Stimulated activated CD4-positive, alpha-beta T cell treated with anti-CD3 and anti-CD28 coated beads, Interleukin-4, amount 100 ng/mL, for 24 hours (primary cell): Measurements from ENCODE around the gene PACS1.
"Not testable (repeated sequence)": the region's sequence is repeated elsewhere in the genome, so short reads cannot be mapped to it uniquely, and the experiment has no call there.

Experiments used
- DNase-seq: peaks from one replicate; pipeline ENCODE4 v3.0.0-alpha.2; 2020

The PACS1 gene

GRCh38 chr11:66230156-66230555 is 160.1 kb downstream of the PACS1 start:
- no peak for DNase-seq

DNA sequence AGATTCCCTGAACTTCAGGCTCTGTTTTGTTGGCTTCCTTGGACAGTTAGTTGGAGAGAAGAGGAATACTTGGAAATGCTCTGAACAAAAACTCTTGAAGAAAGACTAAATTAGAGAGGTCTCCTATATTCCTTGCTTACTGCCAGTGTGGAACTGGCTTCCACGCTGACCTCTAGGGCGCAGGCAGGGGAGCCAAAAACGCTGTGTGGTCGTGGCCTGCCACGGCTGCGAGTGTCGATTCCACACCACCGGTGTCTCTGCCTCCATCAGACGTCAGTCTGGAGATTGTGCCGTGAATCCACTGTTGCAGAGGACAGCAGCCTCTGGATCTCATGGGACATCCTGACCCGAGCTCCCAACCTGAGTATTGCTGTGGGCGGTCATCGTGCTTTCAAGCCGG is 160.9 kb downstream of the PACS1 start:
- DNase-seq, result no peak

DNA sequence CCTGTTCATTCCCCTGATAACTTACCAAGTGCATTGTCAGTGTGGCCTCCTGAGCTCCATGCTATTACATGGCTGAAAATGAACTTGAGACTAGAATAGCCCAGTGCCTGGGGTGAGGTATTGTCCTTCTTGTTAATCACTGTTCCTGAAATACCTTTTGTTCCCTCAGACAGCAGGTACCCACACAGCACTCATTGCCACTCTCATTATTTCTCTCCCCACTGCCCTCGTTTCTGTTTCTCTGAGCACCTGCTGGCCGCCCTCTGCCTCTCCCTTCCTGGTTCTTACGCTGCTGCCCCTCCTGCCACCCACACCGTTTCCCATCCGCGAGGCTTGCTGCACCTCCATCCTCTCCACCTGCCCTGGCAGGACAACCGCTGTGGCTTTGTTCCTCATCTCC is 161.5 kb downstream of the PACS1 start:
- no peak for DNase-seq

GRCh38 chr11:66232769-66233168 is 162.7 kb downstream of the PACS1 start:
- no peak for DNase-seq

- no peak for DNase-seq
These were observed 163.2 kb downstream of the PACS1 start for GRCh38 chr11:66233301-66233700.

GRCh38 chr11:66235141-66235540 is 165.1 kb downstream of the PACS1 start:
- DNase-seq, result no peak

DNA sequence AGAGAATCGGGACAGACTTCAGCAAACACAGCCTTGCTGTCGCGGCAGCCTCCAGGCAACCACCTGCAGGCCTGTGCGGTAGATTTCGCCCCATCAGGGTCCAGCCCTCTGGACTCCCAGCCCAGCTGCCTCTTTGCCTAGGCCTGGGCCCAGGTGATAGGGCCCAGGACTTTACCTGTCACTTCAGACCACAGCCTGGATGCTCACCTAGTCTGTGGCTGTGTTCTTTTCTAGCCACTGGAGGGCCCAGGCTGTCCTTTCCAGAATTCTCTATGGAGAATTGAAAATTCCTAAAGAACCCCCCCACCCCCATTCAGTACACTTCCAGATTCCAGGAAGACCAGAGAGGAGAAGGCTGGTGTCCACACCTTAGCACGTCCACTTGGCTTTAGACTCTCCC is 167.8 kb downstream of the PACS1 start:
- no peak for DNase-seq

DNA sequence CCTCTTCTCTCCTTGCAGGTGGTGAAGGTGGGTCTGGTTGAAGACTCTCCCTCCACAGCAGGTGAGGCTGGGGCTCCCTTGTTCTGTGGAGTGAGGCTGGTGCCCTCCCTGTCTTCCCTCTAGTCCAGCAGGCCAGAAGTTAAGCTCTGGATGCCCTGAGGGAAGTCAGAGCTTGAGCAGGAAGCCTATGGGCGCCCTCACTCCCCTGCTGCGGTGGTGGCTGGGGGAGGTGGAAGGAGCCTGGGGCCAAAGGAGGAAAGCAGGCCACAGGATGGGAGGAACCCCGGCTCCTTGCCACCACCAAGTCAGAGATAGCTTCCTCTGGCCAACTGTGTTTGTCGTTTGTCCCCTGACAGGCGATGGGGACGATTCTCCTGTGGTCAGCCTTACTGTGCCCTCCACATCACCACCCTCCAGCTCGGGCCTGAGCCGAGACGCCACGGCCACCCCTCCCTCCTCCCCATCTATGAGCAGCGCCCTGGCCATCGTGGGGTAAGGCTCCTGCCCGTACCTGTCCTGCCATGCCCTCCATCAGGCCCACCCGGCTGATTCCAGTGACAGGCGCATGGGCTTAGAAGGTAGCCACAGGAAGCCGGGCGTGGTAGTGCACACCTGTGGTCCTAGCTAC is 168.8 kb downstream of the PACS1 start:
- no peak for DNase-seq

DNA sequence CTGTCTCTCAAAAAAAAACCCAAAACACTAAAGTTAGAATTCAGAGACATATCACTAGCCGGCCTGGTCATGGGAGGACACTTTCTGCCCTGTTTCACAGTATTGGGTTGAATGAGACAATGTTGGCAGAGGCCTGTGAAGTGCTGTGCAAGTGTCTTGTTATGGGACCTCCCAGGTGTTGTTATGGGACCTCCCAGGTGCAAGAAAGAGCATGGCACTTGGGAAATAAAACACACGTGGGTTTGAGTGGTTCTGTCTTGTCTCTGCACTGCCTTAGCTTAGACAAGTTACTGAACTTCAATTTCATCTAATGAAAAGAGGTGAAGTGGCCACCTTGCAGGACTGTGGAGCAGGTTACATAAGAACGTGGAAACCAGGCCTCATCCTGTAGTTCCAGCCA is 169.4 kb downstream of the PACS1 start:
- DNase-seq, result no peak

GRCh38 chr11:66239998-66240780 is 170.1 kb downstream of the PACS1 start:
- no peak for DNase-seq

DNA sequence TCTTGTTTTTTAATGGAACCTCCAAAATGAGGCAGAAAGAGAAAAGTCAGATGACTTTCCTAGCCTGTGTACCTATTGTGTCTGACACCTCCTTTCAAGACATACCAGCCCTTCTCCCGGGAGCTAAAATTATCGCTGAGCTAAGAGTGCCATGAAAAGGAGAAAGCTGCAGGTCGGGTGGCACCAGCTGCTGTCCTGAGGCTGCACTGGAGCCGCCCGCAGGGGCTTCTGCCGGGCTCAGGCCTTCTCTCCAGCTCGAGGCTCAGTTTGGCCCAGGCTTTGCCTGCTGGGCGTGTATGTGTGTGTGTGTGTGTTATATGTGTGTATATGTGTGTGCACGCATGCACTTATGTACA is 170.7 kb downstream of the PACS1 start:
- no peak for DNase-seq

- no peak for DNase-seq
These were observed 172.2 kb downstream of the PACS1 start for GRCh38 chr11:66242095-66242765.

DNA sequence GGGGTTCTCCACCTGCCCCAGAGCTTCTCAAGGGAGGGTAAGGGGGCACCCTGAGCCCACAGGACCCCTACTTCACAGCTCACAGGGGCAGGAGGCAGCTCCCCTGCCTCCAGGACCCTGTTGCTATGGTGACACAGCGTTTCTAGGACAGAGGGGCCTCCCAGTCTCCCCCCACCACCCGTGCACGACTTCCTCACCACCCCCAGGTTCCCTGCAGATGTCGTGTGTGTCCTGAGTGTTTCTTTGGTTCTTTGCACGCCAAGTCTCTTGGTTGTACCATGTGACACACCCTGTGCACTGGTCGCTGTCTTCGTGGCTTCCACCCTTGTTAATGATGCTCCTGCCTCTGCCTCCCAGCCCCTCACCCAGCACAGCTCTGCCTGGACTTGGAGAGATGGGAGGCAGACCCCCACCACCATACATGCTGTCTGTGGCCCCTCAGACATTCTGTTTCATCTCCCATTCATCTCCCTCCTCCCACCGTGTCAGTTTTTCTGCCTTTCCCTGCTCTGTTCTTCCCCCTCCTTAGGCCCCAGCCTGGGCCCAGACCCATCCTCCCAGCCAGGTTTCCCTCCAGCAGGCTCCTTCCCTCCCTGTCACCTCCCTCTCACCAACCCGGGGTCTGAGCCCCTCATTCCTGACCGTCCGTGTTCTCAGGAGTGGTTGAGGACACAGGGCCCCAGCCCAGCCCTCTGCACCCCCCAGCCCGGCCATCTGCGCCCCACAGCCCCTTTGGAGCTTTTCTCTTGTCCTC is 173.9 kb downstream of the PACS1 start:
- no peak for DNase-seq

DNA sequence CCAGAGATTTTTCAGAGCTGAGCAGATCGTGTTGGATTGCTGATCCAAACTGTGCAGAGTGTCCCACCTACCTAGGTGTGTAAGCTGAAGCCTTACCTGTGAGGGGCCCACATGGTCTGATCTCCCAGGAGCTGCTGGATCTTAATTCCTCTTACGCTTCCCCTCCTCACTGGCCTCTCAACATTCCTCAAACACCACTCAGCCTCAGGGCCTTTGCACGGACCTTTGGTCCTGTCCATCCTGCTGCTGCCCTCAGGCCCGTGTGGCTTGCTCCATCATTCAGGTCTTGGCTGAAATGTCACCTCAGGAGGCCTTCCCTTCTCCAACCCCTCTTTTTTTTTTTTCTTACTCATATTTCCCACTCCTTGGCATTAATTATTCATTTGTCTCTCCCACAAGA is 177.2 kb downstream of the PACS1 start:
- DNase-seq, result no peak

DNA sequence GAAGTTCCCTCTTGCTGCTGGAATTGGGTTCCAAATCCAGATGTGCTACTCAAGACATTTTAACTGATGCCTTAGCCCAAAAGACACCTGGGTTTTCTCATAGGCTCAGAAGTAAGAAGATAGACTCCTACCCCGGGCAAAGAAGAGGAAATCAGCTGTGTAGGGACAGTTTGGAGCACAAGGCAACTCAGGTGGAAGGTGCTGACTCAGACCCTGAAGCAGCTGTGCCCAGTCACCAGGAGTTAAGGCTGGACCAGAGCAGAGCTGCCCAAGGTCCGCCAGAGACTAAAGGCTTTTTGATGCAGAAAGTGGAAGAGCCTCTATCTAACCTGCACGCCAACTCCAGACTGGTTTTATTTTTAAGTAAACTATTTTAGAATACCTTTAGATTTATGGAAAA is 177.7 kb downstream of the PACS1 start:
- DNase-seq, result no peak

DNA sequence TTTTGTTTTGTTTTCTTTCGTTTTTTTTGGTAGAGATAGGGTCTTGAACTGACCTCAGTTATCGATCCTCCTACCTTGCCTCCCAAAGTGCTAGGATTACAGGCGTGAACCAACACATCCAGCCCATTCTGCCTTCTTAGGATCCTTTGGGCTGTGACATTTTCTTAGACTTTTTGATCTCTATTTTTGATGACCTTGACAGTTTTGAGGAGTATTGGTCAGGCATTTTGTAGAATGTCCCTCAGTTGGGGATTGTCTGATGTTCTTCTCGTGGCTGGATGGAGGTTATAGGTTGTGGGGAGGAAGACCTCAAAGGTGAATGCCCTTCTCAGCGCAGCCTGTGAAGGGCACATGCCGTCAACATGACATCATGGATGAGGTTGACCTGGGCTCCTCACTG is 178.8 kb downstream of the PACS1 start:
- DNase-seq, result no peak

DNA sequence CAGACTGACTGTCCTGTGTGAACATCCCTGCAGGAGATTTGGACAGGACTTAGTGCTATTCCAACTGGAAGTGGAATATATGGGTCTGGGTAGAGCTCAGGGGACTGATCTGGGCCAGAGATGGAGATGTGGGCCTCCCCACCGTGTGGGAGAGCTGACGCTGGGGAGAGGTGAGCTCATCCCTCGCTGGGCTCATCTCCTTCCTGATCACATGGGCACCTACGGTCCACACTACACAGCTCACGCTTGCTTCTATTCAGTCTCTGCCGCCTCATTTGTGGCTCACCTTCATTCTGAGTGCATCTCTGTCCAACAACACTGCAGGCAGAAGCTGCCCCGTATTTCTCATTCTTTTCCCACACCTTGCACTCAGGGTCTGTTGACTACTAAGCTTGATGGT is 181.7 kb downstream of the PACS1 start:
- DNase-seq, result no peak

GRCh38 chr11:66253081-66253480 is 183.0 kb downstream of the PACS1 start:
- DNase-seq, result not testable (repeated sequence)

DNA sequence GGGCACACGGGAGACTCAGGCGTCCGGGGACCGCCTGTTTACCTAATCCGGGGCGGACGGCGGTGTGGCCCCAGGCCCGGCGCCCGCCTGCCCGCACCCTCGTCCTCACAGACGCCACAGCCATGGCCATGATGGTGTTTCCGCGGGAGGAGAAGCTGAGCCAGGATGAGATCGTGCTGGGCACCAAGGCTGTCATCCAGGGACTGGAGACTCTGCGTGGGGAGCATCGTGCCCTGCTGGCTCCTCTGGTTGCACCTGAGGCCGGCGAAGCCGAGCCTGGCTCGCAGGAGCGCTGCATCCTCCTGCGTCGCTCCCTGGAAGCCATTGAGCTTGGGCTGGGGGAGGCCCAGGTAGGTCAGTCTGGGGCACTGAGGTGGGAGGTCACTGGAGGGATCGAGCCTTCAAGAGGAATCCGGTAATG is 188.4 kb downstream of the PACS1 start:
- no peak for DNase-seq

DNA sequence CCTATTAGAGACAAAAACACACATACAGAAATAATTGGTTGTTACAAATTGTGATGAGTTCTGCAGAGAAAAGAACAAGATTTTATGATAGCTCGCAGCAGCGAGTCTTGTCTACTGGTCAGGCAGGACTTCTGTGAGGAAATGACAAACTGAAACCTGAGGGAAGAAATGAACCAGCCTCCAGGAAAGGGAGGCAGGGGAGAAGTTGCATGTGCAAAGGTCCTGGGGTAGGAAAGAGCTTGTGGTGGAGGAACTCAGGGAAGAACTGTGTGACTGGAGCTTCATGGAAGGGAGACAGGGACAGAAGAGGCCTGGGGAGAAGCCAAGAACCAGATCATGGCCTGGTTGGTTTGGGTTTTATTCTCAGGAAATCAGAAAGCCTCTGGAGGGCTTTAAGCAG is 189.2 kb downstream of the PACS1 start:
- no peak for DNase-seq

- no peak for DNase-seq
These were observed 189.9 kb downstream of the PACS1 start for GRCh38 chr11:66259956-66260355.

GRCh38 chr11:66261578-66261977 is 191.5 kb downstream of the PACS1 start:
- no peak for DNase-seq

GRCh38 chr11:66262191-66262590 is 192.1 kb downstream of the PACS1 start:
- DNase-seq, result no peak

- DNase-seq, result no peak
These were observed 192.6 kb downstream of the PACS1 start for GRCh38 chr11:66262696-66263095.
